K562 (cell line): ENCODE data around the gene MAD1L1. TPM values are rescaled to one million over a fixed set of nuclear protein-coding genes. Genes with fewer than 3 reads are reported as not detected.

Experiments
- ATAC-seq: fragments of 200-7000 bp; cut with Tn5 transposase; 3 replicates; pipeline ENCODE4 v1.9.1; 2020; ENCODE audit warnings: moderate library complexity
- BruUV-seq: library from RNA; stranded (reverse); fragments of 400-500 nt; replicated peaks from 2 replicates; lab custom pipeline; 2021; lab: Mats Ljungman, UMichigan
- CTCF ChIA-PET: fragments of 300-600 bp; formaldehyde crosslinking; extraction: SDS; loops from one replicate; lab custom pipeline; 2021; ENCODE audit warnings: low intra/inter-chr PET ratio; lab: Yijun Ruan, JAX
- POLR2A ChIA-PET: fragments of 300-600, 350-650 bp; sonication (Branson Sonifier 250); formaldehyde crosslinking; extraction: SDS; loops from one replicate; lab custom pipeline; 2021; ENCODE audit warnings: antibody characterized with exemption, inconsistent platforms; lab: Yijun Ruan, JAX
- DNase-seq, 4 experiments: peaks; one replicate each; pipeline versions ENCODE4 v3.0.0 to v3.0.0-alpha.2; 2011 to 2018; ENCODE audit warnings: low spot score in 3 of 4, mixed read lengths in 3 of 4; ENCODE audit errors: extremely low read depth in 1 of 4
- FAIRE-seq: peaks from 2 replicates; lab custom pipeline; 2011; peaks lifted over from hg19 to GRCh38; lab: Jason Lieb, UNC
- H2AFZ ChIP-seq: 2 replicates; pipeline ENCODE4 v1.6.0; 2011; ENCODE audit warnings: low read depth, low read length, control low read depth, inconsistent platforms
- H3K27ac ChIP-seq: fragments of 200-600 bp; 3 replicates; pipeline ENCODE4 v1.8.0; 2011; ENCODE audit warnings: low read depth, mild to moderate bottlenecking, control low read depth, inconsistent platforms, low read length, moderate library complexity, mixed read lengths; ENCODE audit errors: extremely low read depth
- H3K27me3 ChIP-seq, 2 experiments: fragments of 300-600 bp in 1 of 2; 2 replicates in 1 of 2; 3 replicates in 1 of 2; pipeline versions ENCODE4 v1.6.0 to v1.8.0; 2011; ENCODE audit warnings: inconsistent platforms in 2 of 2, low read length in 2 of 2, mild to moderate bottlenecking in 1 of 2, mixed read lengths in 1 of 2, moderate library complexity in 1 of 2; ENCODE audit not compliant: control insufficient read depth in 2 of 2, insufficient read depth in 2 of 2
- H3K36me3 ChIP-seq: fragments of 300-600 bp; 3 replicates; pipeline ENCODE4 v1.8.0; 2011; ENCODE audit warnings: mild to moderate bottlenecking, low read length, inconsistent platforms; ENCODE audit not compliant: control insufficient read depth, insufficient read depth
- H3K4me1 ChIP-seq, 2 experiments: fragments of 200-600 bp in 1 of 2; replicated peaks in 1 of 2; 2 replicates in 1 of 2; 3 replicates in 1 of 2; pipeline versions ENCODE4 v1.5.1 to v1.8.0; 2011; ENCODE audit warnings: inconsistent platforms in 2 of 2, low read length in 2 of 2, mild to moderate bottlenecking in 1 of 2, mixed read lengths in 1 of 2, moderate library complexity in 1 of 2; ENCODE audit not compliant: control insufficient read depth in 2 of 2, insufficient read depth in 2 of 2
- H3K4me2 ChIP-seq: 2 replicates; pipeline ENCODE4 v1.6.1; 2011; ENCODE audit warnings: low read length, control low read depth, inconsistent platforms, mixed read lengths; ENCODE audit not compliant: insufficient read depth
- H3K4me3 ChIP-seq: fragments of 200-600 bp; sonication (generic), shearing (Covaris generic); 2 replicates; pipeline ENCODE4 v1.5.1; 2016; ENCODE audit warnings: control low read depth, inconsistent platforms
- H3K79me2 ChIP-seq: fragments of 200-600 bp; 3 replicates; pipeline ENCODE4 v1.8.0; 2011; ENCODE audit warnings: low read length, inconsistent platforms; ENCODE audit not compliant: control insufficient read depth, insufficient read depth
- H3K9ac ChIP-seq, 2 experiments: 2 replicates each; pipeline versions ENCODE4 v1.6.0 to v1.6.1; 2011; ENCODE audit warnings: low read depth in 2 of 2, low read length in 2 of 2, control low read depth in 1 of 2, inconsistent platforms in 1 of 2, mild to moderate bottlenecking in 1 of 2, mixed read lengths in 1 of 2; ENCODE audit not compliant: insufficient read depth in 1 of 2
- H3K9me1 ChIP-seq: one replicate; pipeline ENCODE4 v1.6.0; 2011; ENCODE audit warnings: inconsistent platforms, mild to moderate bottlenecking, low read length, moderate library complexity; ENCODE audit not compliant: control insufficient read depth, insufficient read depth
- H3K9me3 ChIP-seq: replicated peaks from 2 replicates; pipeline ENCODE4 v1.5.1; 2011; ENCODE audit warnings: low read depth, low read length, inconsistent platforms; ENCODE audit not compliant: control insufficient read depth, insufficient read depth
- H4K20me1 ChIP-seq: replicated peaks from 2 replicates; pipeline ENCODE4 v1.6.1; 2011; ENCODE audit warnings: low read length, inconsistent platforms, mixed read lengths; ENCODE audit not compliant: control insufficient read depth, insufficient read depth
- E2F3 ChIP-seq: fragments of 250-450 bp; sonication (Bioruptor Pico); IDR thresholded peaks from 2 replicates; pipeline ENCODE4 v1.4.0; 2020; ENCODE audit warnings: mild to moderate bottlenecking
- EGR1 ChIP-seq: fragments of 450-650 bp; conservative IDR thresholded peaks from 2 replicates; pipeline ENCODE4 v1.6.1; 2017; ENCODE audit warnings: mild to moderate bottlenecking
- MLLT1 ChIP-seq, 2 experiments: fragments of 450-650 bp; IDR thresholded peaks; 2 replicates each; pipeline ENCODE4 v1.6.1; 2016
- MTA2 ChIP-seq: fragments of 450-650 bp; IDR thresholded peaks from 2 replicates; pipeline ENCODE4 v1.6.1; 2016; ENCODE audit warnings: low read depth
- OTX1 ChIP-seq: fragments of 450-650 bp; formaldehyde crosslinking; IDR thresholded peaks from 2 replicates; pipeline ENCODE4 v1.4.0; 2022; ENCODE audit warnings: mild to moderate bottlenecking
- ZNF41 ChIP-seq: fragments of 250-450 bp; sonication (Bioruptor Pico); conservative IDR thresholded peaks from 2 replicates; pipeline ENCODE4 v1.4.0; 2020; ENCODE audit warnings: mild to moderate bottlenecking
- WGBS: fragments of 100-300 bp; shearing (Covaris generic); methylation state at CpG from one replicate; pipeline ENCODE4 v1.1.6; 2016; ENCODE audit warnings: low coverage, mixed read lengths; ENCODE audit not compliant: insufficient coverage; ENCODE audit errors: missing lambda C conversion rate; 5-methylcytosine and 5-hydroxymethylcytosine counted together
- in situ Hi-C: fragments of 300-500 bp; cut with MboI; formaldehyde crosslinking; loops from 4 replicates; pipeline ENCODE4 v1.15.0; 2018; ENCODE audit warnings: inconsistent platforms, mixed read lengths
- intact Hi-C: fragments of 100-400 bp; cut with micrococcal nuclease; formaldehyde crosslinking; loops from 2 replicates; pipeline ENCODE4 v1.14.2; 2022
- polyA plus RNA-seq, 8 experiments: library from polyadenylated mRNA; depleted of rRNA in 4 of 8; stranded (reverse) in 5 of 8; unstranded in 3 of 8; fragments of >200 nt; fragmentation: Nextera tagmentation in 2 of 8; fragmentation: Illumina TruSeq in 1 of 8; extraction: Ambion mirVana in 2 of 8; extraction: Trizol in 1 of 8; gene quantifications; 2 replicates each; pipeline versions ENCODE4 v1.2.1 to v1.2.3, GENCODE V29; 2011 to 2014; ENCODE audit warnings: inconsistent platforms in 1 of 8, missing spikeins in 1 of 8
- total RNA-seq, 7 experiments: library from RNA; depleted of rRNA in 6 of 7; stranded (reverse); fragments of >200 nt in 6 of 7; fragmentation: Illumina TruSeq in 2 of 7; extraction: Trizol in 2 of 7; gene quantifications; 2 replicates each; pipeline versions ENCODE4 v1.2.1 to v1.2.3, GENCODE V29; 2011 to 2021; ENCODE audit warnings: low replicate concordance in 1 of 7
- TF ChIP-seq, protein P1 (sequence below): sonication (generic); formaldehyde crosslinking; IDR thresholded peaks from 2 replicates; pipeline ENCODE4 v1.8.1; 2023; ENCODE audit warnings: mild to moderate bottlenecking, missing genetic modification reagents
- TF ChIP-seq, protein P2 (sequence below): fragments of 450-650 bp; IDR thresholded peaks from 2 replicates; pipeline ENCODE4 v1.7.0; 2016; ENCODE audit warnings: borderline replicate concordance
- TF ChIP-seq, protein P3 (sequence below): fragments of 450-650 bp; formaldehyde crosslinking; IDR thresholded peaks from 2 replicates; pipeline ENCODE4 v1.4.0; 2022; ENCODE audit warnings: missing genetic modification characterization

Gene MAD1L1
- total and polyA plus RNA-seq, 9 of the 15 experiments (the other 6 are each of a cell fraction or from before 2014, with no cell fraction given) = 1.7 to 89.7 (median 18.0) TPM

DNA sequence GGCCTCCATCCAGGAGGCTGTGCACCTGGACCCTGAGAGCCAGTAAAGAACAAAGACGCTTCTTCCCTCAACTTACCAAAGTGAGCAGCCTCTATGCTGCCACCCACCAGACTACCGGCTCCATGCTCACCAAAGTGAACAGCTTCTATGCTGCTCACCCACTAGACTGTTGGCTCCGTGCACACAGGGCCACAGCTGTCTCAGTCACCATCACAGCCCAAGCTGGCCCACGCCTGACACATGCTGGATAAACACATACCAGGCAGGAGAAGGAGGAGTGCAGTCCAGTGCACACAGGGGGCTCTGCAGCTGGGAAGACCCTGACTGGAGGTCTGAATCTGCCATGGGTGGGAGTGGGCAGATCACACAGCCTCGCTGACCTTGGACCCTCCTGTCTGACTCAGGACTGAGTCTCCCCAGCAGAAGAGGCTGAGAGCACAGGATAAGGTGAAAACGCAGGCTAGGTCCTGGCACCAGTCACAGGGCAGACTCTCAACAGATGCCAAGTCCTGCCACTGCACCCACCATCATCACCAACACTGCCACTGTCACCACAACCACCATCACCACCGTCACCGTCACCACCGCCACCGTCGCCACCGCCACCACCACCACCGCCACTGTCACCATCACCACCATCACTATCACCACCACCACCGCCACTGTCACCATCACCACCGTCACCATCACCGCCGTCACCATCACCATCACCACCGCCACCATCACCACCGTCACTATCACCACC lies 130.9 kb downstream of the MAD1L1 start:
- Histone ChIP-seq H3K79me2 (peaks cover 12% of the 10 kb centered on the region; the same call in 2 of the 3 replicates), H3K27me3 (no peaks in the 10 kb centered on the region; a peak in 1 of 5 replicates), H2AFZ (no peak overlapping the region), H3K9ac (peak overlapping the region in 1 of 2 experiments; percentile 20; a peak in 1 of 4 replicates), H3K4me1 (peaks cover 47 to 84% of the 10 kb centered on the region in 2 experiments), H3K27ac (no peak overlapping the region), H3K4me3 (no peak overlapping the region), H3K4me2 (no peak overlapping the region), H3K9me3 (no peaks in the 10 kb centered on the region), H3K9me1 (peaks cover 3% of the 10 kb centered on the region), H4K20me1 (peaks cover 5% of the 10 kb centered on the region; the same call in 1 of the 2 replicates), H3K36me3 (peaks cover 9% of the 10 kb centered on the region; the same call in 2 of the 3 replicates)
- CTCF ChIA-PET = no interaction called here
- intact Hi-C loops = loop anchor here (5.0 to 10.0 kb wide), 2 partner anchors 247 to 250 kb away; partner anchors contain the start of gene EIF3B
- no TSS peak for BruUV-seq
- 88% methylated on average over 11 of the region's 19 CpGs for WGBS
- no peak for DNase-seq
- in situ Hi-C loops = no loop called here
- no peak for FAIRE-seq
- ATAC-seq = no peak
- POLR2A ChIA-PET = no interaction called here
- TF ChIP-seq, protein P1, sequence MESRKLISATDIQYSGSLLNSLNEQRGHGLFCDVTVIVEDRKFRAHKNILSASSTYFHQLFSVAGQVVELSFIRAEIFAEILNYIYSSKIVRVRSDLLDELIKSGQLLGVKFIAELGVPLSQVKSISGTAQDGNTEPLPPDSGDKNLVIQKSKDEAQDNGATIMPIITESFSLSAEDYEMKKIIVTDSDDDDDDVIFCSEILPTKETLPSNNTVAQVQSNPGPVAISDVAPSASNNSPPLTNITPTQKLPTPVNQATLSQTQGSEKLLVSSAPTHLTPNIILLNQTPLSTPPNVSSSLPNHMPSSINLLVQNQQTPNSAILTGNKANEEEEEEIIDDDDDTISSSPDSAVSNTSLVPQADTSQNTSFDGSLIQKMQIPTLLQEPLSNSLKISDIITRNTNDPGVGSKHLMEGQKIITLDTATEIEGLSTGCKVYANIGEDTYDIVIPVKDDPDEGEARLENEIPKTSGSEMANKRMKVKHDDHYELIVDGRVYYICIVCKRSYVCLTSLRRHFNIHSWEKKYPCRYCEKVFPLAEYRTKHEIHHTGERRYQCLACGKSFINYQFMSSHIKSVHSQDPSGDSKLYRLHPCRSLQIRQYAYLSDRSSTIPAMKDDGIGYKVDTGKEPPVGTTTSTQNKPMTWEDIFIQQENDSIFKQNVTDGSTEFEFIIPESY = 0 out of 2 replicates have a peak, but pooled peaks have one; percentile 28
- TF ChIP-seq EGR1 = no peak
- TF ChIP-seq, protein P2, sequence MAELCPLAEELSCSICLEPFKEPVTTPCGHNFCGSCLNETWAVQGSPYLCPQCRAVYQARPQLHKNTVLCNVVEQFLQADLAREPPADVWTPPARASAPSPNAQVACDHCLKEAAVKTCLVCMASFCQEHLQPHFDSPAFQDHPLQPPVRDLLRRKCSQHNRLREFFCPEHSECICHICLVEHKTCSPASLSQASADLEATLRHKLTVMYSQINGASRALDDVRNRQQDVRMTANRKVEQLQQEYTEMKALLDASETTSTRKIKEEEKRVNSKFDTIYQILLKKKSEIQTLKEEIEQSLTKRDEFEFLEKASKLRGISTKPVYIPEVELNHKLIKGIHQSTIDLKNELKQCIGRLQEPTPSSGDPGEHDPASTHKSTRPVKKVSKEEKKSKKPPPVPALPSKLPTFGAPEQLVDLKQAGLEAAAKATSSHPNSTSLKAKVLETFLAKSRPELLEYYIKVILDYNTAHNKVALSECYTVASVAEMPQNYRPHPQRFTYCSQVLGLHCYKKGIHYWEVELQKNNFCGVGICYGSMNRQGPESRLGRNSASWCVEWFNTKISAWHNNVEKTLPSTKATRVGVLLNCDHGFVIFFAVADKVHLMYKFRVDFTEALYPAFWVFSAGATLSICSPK = no peak
- no peak for TF ChIP-seq MLLT1 (IDR thresholded peaks at IDR 0.05)
- TF ChIP-seq, protein P3, sequence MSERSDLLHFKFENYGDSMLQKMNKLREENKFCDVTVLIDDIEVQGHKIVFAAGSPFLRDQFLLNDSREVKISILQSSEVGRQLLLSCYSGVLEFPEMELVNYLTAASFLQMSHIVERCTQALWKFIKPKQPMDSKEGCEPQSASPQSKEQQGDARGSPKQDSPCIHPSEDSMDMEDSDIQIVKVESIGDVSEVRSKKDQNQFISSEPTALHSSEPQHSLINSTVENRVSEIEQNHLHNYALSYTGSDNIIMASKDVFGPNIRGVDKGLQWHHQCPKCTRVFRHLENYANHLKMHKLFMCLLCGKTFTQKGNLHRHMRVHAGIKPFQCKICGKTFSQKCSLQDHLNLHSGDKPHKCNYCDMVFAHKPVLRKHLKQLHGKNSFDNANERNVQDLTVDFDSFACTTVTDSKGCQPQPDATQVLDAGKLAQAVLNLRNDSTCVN = 0 out of 2 replicates have a peak, but pooled peaks have one; percentile 33
- TF ChIP-seq ZNF41 (CRISPR knock-in tag) = no peak
- TF ChIP-seq MTA2 = no peak
- no peak for TF ChIP-seq E2F3 (CRISPR knock-in tag)
- TF ChIP-seq OTX1 (CRISPR knock-in tag) = peak; percentile 30; the same call in 1 of the 2 replicates
